ENCODE measurements around the gene AGAP5.

The AGAP5 gene

GRCh38 chr10:73625004-73625883, 72.7 kb downstream of the AGAP5 start:
- DNase-seq, result no peak

All from activated gamma-delta T cell treated with Interleukin-2 at 50 U/mL for 16 hours (primary cell).